NCI-H2029 (cell line): ENCODE results near the gene JAZF1.

Experiments
- DNase-seq: peaks from one replicate; lab custom pipeline; 2025; lab: John Stamatoyannopoulos, UW

Gene JAZF1

GRCh38 chr7:28008171-28008570 lies 172.4 kb downstream of the JAZF1 start:
- DNase-seq, result no peak

DNA sequence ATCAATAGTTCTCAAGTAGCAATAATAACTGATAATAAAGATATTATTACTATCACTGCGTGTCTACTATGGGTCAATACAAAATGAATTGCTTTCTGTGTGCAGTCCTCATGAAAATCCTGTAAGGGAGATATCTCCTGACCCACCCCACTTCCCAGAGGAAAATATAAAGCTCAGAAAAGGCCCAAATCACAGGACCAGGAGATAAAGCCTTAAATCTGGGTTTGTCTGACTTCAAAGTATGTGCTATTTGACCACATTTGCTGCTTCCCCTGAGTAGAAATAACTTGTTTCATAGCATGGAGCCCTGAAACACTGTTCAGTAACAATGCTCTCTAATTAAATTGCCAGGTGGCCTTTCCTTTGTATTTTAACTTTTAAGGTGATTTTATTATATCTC lies 174.1 kb downstream of the JAZF1 start:
- no peak for DNase-seq

- no peak for DNase-seq
Measured at GRCh38 chr7:28005847-28006231, 174.8 kb downstream of the JAZF1 start.

DNA sequence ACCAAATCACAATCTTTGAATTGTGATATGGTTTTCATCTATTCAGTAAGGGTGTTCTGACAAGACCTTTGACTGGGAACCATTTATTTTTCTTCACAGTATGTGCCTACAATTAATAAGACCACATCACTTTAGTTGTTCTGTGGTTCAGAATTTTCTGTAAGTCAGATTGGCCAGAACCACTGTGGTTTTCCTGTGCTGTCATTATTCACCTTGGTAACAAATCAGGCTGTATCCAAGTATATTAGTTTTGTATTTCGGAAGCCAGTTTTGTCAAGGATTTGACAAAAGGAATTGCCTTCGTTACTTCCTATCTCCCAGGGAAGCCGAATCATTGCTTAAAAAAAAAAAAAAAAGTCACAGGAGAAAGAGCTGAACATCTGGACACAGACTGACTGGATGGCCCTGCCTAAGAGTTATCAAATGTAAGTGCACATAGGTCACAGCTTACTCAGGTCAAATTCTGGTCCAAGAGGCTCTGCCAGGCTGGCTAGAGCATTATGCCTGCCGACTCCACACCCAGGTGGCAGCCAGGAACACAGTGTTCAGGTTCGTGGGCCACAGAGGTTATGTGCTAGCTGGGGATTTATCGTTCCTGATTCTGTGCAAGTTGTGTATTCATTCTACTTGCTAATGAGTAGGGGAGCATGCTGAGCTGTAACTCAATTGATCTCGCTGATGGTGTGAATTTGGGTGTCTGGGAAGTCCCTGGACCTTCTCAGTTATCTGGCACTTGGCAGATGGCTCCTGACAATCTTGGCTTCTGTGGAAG lies 175.3 kb downstream of the JAZF1 start:
- DNase-seq, result no peak

GRCh38 chr7:28003408-28003807 lies 177.2 kb downstream of the JAZF1 start:
- no peak for DNase-seq

DNA sequence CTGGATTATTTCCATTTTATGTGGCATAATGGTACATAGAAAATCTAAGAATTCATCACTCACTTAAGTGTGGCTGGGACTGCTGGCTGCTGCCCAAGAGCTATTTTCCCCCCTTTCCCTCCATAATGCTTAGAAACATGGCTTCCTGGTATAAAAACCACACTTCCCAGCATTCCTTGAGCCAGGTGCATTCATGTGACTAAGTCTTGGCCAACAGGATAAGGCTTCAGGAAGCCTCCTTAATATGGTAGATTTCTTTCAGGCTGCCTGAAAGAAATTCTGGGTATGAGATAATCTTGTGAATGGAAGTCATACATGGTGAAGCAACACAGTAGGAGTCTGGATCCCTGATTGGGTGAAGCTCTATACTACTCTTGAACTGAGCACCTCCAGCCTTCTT lies 178.0 kb downstream of the JAZF1 start:
- DNase-seq, result no peak

DNA sequence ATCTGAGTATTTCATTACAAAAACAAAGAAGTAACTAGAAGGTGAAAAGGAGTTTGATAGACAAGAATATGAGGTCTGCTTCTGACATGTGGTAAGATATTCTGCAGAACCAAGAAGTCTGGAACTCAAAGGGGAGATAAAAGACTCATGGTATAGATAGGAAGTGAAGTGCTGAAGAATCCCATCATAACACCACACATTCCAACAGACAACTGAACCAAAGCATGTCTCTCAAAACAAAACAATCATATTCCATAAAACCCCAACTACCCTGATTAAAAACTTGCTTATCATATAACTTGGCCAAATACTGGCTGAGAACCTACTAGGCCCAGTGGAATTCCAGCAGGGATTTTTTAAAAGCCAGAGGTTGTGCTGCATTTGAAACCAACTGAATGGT lies 178.7 kb downstream of the JAZF1 start:
- DNase-seq, result no peak

DNA sequence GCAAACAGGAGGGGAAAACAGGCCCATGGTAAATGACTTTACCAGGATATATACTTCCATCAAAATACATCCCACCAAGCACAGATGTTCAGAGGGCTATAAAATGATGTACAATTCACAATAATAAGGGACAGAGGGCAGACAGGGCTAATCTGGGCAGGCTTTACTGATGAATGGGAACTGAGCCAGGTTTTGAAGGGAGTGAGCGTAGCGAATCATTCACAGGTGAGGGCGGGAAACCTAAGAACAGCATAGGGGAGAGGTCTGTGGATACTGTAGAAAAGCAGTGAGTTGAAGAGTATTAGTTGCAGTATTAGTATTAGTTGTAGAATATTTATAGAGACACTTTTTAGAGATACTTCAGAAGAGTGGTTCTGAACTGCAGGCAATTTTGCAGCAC lies 180.8 kb downstream of the JAZF1 start:
- no peak for DNase-seq

- no peak for DNase-seq
Measured at GRCh38 chr7:27998382-27998781, 182.2 kb downstream of the JAZF1 start.

DNA sequence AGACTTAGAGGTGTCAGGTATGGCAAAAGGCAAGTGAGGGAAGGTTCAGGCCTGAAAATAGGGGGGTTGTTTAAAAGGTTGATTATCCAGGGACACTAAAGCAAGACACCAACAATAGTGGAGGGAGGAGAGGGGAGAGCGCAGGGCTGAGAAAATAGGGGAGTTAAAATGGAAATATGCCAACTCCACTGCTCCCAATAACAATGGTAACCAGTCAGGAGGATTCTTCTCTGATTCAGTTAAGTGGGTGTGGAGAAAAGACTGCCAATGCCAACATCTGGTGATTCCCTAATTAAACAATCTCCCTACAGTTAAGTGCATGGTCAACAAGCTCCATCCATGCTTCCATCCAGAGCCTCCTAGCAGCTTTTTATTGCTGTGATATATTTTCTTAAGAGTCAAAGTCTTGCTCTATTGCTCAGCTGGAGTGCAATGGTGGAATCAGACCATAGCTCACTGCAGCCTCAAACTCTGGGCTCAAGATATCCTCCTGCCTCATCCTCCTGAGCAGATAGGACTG lies 183.3 kb downstream of the JAZF1 start:
- DNase-seq, result peak; percentile 60

DNA sequence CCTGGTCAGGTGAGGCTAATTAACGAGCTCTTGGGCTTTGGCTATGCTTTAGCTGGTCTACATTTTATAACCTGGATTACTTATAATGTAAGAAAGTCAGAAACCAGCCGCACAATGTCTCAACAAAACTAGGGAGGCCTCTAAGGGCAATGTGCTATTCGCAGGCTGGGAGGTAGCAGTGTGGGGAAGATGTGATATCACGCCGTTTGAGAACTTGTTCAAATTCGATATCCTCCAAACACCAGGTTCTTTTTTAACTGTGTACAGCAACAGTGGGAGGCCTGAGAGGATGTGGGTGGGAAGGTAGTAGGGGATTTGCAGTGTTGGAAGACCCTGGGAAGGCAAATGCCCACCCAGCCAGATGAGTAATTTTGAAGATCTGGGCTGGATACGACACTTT lies 184.5 kb downstream of the JAZF1 start:
- no peak for DNase-seq

- no peak for DNase-seq
Measured at GRCh38 chr7:27995228-27995627, 185.4 kb downstream of the JAZF1 start.

GRCh38 chr7:27994639-27995038 lies 186.0 kb downstream of the JAZF1 start:
- DNase-seq, result peak; percentile 28

GRCh38 chr7:27992755-27993493 lies 187.7 kb downstream of the JAZF1 start:
- DNase-seq, result peak; percentile 1

- no peak for DNase-seq
Measured at GRCh38 chr7:27992097-27992496, 188.5 kb downstream of the JAZF1 start.

DNA sequence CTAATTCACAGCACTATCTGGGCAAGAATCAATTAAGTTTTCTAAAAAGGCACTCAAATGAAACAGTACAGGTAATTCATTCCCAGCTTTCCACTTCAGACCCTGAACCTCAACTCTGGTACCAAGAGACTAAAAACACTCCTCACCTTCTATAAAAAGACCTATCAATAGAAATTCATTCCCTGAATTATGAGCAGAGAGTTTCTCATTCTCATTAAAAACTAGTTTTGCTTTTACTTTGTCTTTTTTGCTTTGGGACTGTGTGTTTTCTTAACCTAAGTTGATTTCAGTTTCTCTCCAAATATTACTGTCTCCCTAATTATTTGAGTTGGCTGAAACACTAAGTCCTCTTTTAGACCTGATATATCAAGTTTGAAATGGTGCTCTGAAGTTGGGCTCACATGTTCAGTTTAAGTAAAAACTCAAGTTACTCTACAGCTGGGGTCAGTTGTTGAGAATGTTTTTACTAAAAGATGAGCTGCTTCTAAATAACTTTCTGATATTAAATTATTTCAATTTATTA lies 189.5 kb downstream of the JAZF1 start:
- no peak for DNase-seq

- DNase-seq, result no peak
Measured at GRCh38 chr7:27976531-27976930, 204.1 kb downstream of the JAZF1 start.

- no peak for DNase-seq
Measured at GRCh38 chr7:27973625-27974024, 207.0 kb downstream of the JAZF1 start.

DNA sequence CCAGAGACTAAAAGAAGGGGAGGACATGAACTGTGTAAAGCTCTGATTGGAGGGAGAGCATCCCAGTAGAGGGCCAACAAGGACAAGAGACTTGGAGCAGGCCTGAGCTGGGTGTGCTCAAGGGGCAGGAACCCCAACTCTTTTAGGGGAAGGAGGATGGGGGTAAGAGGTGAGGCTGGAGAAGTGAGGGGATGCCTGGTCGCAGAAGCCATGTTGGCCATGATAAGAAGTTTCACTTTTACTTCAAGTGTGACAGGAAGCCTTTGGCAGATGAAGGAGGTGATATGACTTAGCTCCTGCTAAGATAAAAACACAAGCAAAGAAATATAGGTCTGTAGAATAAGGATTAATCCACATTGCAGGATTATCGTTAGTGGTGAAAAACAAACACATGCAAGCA lies 208.3 kb downstream of the JAZF1 start:
- DNase-seq, result no peak

GRCh38 chr7:27971171-27971812 lies 209.3 kb downstream of the JAZF1 start:
- no peak for DNase-seq

GRCh38 chr7:27970350-27970749 lies 210.2 kb downstream of the JAZF1 start:
- no peak for DNase-seq

GRCh38 chr7:27969346-27969745 lies 211.2 kb downstream of the JAZF1 start:
- no peak for DNase-seq

DNA sequence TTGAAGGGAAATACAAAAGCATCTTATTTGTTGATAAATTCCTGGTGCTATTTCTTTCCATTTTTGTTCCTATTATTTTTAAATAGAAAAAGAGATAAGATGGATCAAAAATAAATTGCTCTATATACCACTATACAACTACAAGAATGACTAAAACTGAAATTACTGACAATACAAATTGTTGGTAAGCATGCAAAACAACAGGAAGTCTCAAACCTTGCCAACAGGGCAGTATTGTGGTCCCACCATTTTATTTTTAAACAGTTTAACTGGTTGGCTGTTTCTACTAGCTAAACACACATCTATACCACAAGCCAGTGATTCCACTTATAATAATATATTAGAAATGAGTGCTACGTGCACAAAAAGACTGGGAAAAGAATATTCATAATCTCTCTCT lies 213.0 kb downstream of the JAZF1 start:
- no peak for DNase-seq
